ENCODE measurements around the gene TPH2.

Gene TPH2

DNA sequence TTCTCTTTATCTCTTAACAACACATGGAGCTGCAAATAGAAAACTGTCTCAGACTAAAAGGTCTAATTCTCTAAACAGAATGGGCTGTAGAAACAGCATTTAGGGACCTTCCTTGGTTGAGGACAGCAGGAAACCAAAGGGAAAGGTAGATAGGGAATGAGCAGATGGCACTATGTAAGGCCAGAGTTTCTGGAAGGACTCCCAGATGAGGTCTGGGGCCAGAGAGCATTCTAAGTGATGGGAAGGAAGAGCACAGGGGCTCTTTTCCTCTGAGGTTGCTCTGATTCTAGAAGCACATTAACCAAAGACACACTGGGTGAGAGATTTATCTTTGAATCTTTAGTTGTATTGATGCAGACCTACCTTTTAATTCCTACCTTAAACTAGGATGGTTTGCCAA is 79.4 kb downstream of the TPH2 start:
- Histone ChIP-seq H4K91ac (ENCODE audit: low read length) (no peak overlapping the region), H3K27ac (ENCODE audit: low read length, poor library complexity, severe bottlenecking) (no peak overlapping the region), H3K27me3 (ENCODE audit: control insufficient read depth in 1 of 2, insufficient read depth in 1 of 2, low read length in 2 of 2) (peaks cover 0 to 8% of the 10 kb centered on the region in 2 experiments), H3K9me3 (ENCODE audit: control insufficient read depth, low read length) (no peaks in the 10 kb centered on the region), H2BK5ac (ENCODE audit: low read depth, low read length, poor library complexity, severe bottlenecking) (no peak overlapping the region), H3K23ac (ENCODE audit: low read length in 2 of 2) (no peak overlapping the region), H2BK15ac (ENCODE audit: low read depth, poor library complexity, severe bottlenecking) (no peak overlapping the region), H3K18ac (ENCODE audit: low read depth in 1 of 2, low read length in 2 of 2) (no peak overlapping the region), H3K9ac (ENCODE audit: low read length) (no peak overlapping the region), H3K4me2 (ENCODE audit: low read length, poor library complexity, severe bottlenecking) (no peak overlapping the region), H2AK5ac (ENCODE audit: low read length, severe bottlenecking) (no peak overlapping the region), H3K4me3 (ENCODE audit: insufficient read depth in 1 of 2, low read depth in 1 of 2, low read length in 2 of 2) (no peak overlapping the region), H2AFZ (ENCODE audit: low read depth, low read length) (no peak overlapping the region), H2BK120ac (ENCODE audit: low read depth, low read length) (no peak overlapping the region), H4K8ac (ENCODE audit: low read length) (no peak overlapping the region), H3K36me3 (ENCODE audit: control insufficient read depth in 1 of 2, insufficient read depth in 2 of 2, low read depth in 1 of 2, low read length in 2 of 2) (no peaks in the 10 kb centered on the region), H3K79me1 (replicated peaks; ENCODE audit: low read length, poor library complexity, severe bottlenecking) (no peaks in the 10 kb centered on the region), H3K14ac (ENCODE audit: low read length in 2 of 2) (no peak overlapping the region), H3K4me1 (ENCODE audit: control insufficient read depth, insufficient read depth, low read depth, low read length) (no peaks in the 10 kb centered on the region), H2BK12ac (ENCODE audit: low read length in 2 of 2) (no peak overlapping the region), H3K4ac (ENCODE audit: low read depth in 1 of 2, low read length in 2 of 2) (no peak overlapping the region)
- no peak for DNase-seq

DNA sequence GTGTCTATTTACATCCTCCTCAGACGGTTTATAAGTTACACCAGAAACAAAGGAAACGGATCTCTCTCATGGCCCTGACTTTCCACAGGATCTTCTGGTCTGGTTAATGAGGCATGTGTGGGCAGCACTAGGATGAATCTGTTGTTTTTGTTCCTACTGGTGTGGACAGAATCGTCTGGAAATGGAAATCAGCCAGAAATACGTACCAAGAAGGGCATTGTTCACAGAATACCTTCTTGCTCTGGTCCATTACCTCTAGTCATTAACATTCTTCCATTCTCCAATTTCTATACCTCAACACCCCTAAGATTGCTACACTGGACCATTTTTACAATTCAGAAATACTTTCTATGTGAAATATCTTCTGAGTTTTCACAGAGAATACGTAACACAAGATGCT is 86.0 kb downstream of the TPH2 start:
- no peak overlapping the region for H3K4me2 ChIP-seq (ENCODE audit: low read length, poor library complexity, severe bottlenecking)
- H3K79me1 ChIP-seq (replicated peaks; ENCODE audit: low read length, poor library complexity, severe bottlenecking): no peaks in the 10 kb centered on the region
- H2BK120ac ChIP-seq (ENCODE audit: low read depth, low read length): no peak overlapping the region
- H2AFZ ChIP-seq (ENCODE audit: low read depth, low read length): no peak overlapping the region
- H2AK5ac ChIP-seq (ENCODE audit: low read length, severe bottlenecking): no peak overlapping the region
- WGBS: 81% methylated on average over 5 of the region's 5 CpGs
- no peak overlapping the region for H2BK5ac ChIP-seq (ENCODE audit: low read depth, low read length, poor library complexity, severe bottlenecking)
- no peaks in the 10 kb centered on the region for H3K27me3 ChIP-seq (ENCODE audit: control insufficient read depth in 1 of 2, insufficient read depth in 1 of 2, low read length in 2 of 2)
- no peak overlapping the region for H3K18ac ChIP-seq (ENCODE audit: low read depth in 1 of 2, low read length in 2 of 2)
- no peaks in the 10 kb centered on the region for H3K4me1 ChIP-seq (ENCODE audit: control insufficient read depth, insufficient read depth, low read depth, low read length)
- no peak overlapping the region for H4K8ac ChIP-seq (ENCODE audit: low read length)
- no peak overlapping the region for H3K4me3 ChIP-seq (ENCODE audit: insufficient read depth in 1 of 2, low read depth in 1 of 2, low read length in 2 of 2)
- H3K9ac ChIP-seq (ENCODE audit: low read length): no peak overlapping the region
- H3K9me3 ChIP-seq (ENCODE audit: control insufficient read depth, low read length): no peaks in the 10 kb centered on the region
- no peak overlapping the region for H2BK12ac ChIP-seq (ENCODE audit: low read length in 2 of 2)
- H4K91ac ChIP-seq (ENCODE audit: low read length): no peak overlapping the region
- no peaks in the 10 kb centered on the region for H3K36me3 ChIP-seq (ENCODE audit: control insufficient read depth in 1 of 2, insufficient read depth in 2 of 2, low read depth in 1 of 2, low read length in 2 of 2)
- no peak overlapping the region for H3K27ac ChIP-seq (ENCODE audit: low read length, poor library complexity, severe bottlenecking)
- no peak overlapping the region for H3K23ac ChIP-seq (ENCODE audit: low read length in 2 of 2)
- no peak overlapping the region for H2BK15ac ChIP-seq (ENCODE audit: low read depth, poor library complexity, severe bottlenecking)
- no peak overlapping the region for H3K4ac ChIP-seq (ENCODE audit: low read depth in 1 of 2, low read length in 2 of 2)
- no peak overlapping the region for H3K14ac ChIP-seq (ENCODE audit: low read length in 2 of 2)
- no peak for DNase-seq

DNA sequence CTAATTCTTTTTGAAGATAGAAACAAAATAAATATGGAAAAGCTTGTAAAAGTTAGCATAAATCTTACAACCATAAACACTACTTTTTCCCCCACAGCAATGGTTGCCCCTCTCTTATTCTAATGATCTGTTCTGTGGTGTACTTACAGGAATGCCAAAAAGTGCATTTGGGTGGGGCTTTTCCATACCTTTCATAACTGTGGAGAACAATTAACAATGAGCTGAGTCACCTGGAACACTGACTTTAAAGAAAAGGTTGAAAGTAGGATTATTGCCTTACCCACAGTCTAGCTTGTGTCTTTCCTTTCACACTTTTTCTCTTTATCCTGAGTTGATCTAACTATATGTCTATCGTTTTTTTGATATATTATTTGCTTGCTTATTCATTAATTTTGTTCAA is 86.9 kb downstream of the TPH2 start:
- no peak overlapping the region for H2BK5ac ChIP-seq (ENCODE audit: low read depth, low read length, poor library complexity, severe bottlenecking)
- no peak overlapping the region for H4K8ac ChIP-seq (ENCODE audit: low read length)
- no peak for DNase-seq
- H3K14ac ChIP-seq (ENCODE audit: low read length in 2 of 2): no peak overlapping the region
- no peak overlapping the region for H2AK5ac ChIP-seq (ENCODE audit: low read length, severe bottlenecking)
- H3K4me1 ChIP-seq (ENCODE audit: control insufficient read depth, insufficient read depth, low read depth, low read length): no peaks in the 10 kb centered on the region
- no peak overlapping the region for H2BK12ac ChIP-seq (ENCODE audit: low read length in 2 of 2)
- no peaks in the 10 kb centered on the region for H3K79me1 ChIP-seq (replicated peaks; ENCODE audit: low read length, poor library complexity, severe bottlenecking)
- H3K27ac ChIP-seq (ENCODE audit: low read length, poor library complexity, severe bottlenecking): no peak overlapping the region
- H3K4me2 ChIP-seq (ENCODE audit: low read length, poor library complexity, severe bottlenecking): no peak overlapping the region
- no peak overlapping the region for H3K23ac ChIP-seq (ENCODE audit: low read length in 2 of 2)
- H4K91ac ChIP-seq (ENCODE audit: low read length): no peak overlapping the region
- no peak overlapping the region for H2BK15ac ChIP-seq (ENCODE audit: low read depth, poor library complexity, severe bottlenecking)
- H3K18ac ChIP-seq (ENCODE audit: low read depth in 1 of 2, low read length in 2 of 2): no peak overlapping the region
- H3K36me3 ChIP-seq (ENCODE audit: control insufficient read depth in 1 of 2, insufficient read depth in 2 of 2, low read depth in 1 of 2, low read length in 2 of 2): no peaks in the 10 kb centered on the region
- H3K9me3 ChIP-seq (ENCODE audit: control insufficient read depth, low read length): no peaks in the 10 kb centered on the region
- H2BK120ac ChIP-seq (ENCODE audit: low read depth, low read length): no peak overlapping the region
- no peak overlapping the region for H2AFZ ChIP-seq (ENCODE audit: low read depth, low read length)
- WGBS: no CpG with 5 or more reads among the region's 1 CpG
- H3K27me3 ChIP-seq (ENCODE audit: control insufficient read depth in 1 of 2, insufficient read depth in 1 of 2, low read length in 2 of 2): no peaks in the 10 kb centered on the region
- no peak overlapping the region for H3K9ac ChIP-seq (ENCODE audit: low read length)
- H3K4me3 ChIP-seq (ENCODE audit: insufficient read depth in 1 of 2, low read depth in 1 of 2, low read length in 2 of 2): no peak overlapping the region
- no peak overlapping the region for H3K4ac ChIP-seq (ENCODE audit: low read depth in 1 of 2, low read length in 2 of 2)

DNA sequence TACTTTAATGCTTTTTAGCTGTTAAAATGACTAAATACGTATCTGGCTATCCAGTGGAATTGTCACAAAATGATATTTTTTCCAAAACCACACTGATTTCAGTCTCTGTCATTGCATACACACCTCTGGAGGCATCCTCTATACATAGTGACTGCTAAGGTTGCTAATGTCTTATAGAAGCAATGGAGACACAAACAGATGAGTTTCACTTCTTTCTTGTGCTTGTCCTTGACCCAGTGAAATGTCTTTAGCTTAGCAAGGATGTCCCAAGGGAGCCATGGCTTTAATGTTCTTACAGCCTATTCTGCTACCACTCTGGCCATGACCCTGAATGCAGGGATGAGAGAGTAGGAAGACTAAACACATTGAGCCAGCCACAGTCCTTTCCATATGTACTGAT is 90.3 kb downstream of the TPH2 start:
- Histone ChIP-seq H3K18ac (ENCODE audit: low read depth in 1 of 2, low read length in 2 of 2) (no peak overlapping the region), H3K4ac (ENCODE audit: low read depth in 1 of 2, low read length in 2 of 2) (no peak overlapping the region), H4K91ac (ENCODE audit: low read length) (no peak overlapping the region), H2BK15ac (ENCODE audit: low read depth, poor library complexity, severe bottlenecking) (no peak overlapping the region), H4K8ac (ENCODE audit: low read length) (no peak overlapping the region), H3K9ac (ENCODE audit: low read length) (no peak overlapping the region), H2AFZ (ENCODE audit: low read depth, low read length) (no peak overlapping the region), H2AK5ac (ENCODE audit: low read length, severe bottlenecking) (no peak overlapping the region), H3K14ac (ENCODE audit: low read length in 2 of 2) (no peak overlapping the region), H2BK5ac (ENCODE audit: low read depth, low read length, poor library complexity, severe bottlenecking) (no peak overlapping the region), H3K27ac (ENCODE audit: low read length, poor library complexity, severe bottlenecking) (no peak overlapping the region), H3K4me2 (ENCODE audit: low read length, poor library complexity, severe bottlenecking) (no peak overlapping the region), H3K79me1 (replicated peaks; ENCODE audit: low read length, poor library complexity, severe bottlenecking) (no peaks in the 10 kb centered on the region), H2BK12ac (ENCODE audit: low read length in 2 of 2) (no peak overlapping the region), H2BK120ac (ENCODE audit: low read depth, low read length) (no peak overlapping the region), H3K23ac (ENCODE audit: low read length in 2 of 2) (no peak overlapping the region), H3K36me3 (ENCODE audit: control insufficient read depth in 1 of 2, insufficient read depth in 2 of 2, low read depth in 1 of 2, low read length in 2 of 2) (no peaks in the 10 kb centered on the region), H3K27me3 (ENCODE audit: control insufficient read depth in 1 of 2, insufficient read depth in 1 of 2, low read length in 2 of 2) (no peaks in the 10 kb centered on the region), H3K4me1 (ENCODE audit: control insufficient read depth, insufficient read depth, low read depth, low read length) (no peaks in the 10 kb centered on the region), H3K9me3 (ENCODE audit: control insufficient read depth, low read length) (no peaks in the 10 kb centered on the region), H3K4me3 (ENCODE audit: insufficient read depth in 1 of 2, low read depth in 1 of 2, low read length in 2 of 2) (no peak overlapping the region)
- 80% methylated on average over 1 of the region's 1 CpG for WGBS
- DNase-seq: no peak

Measured in mesenchymal stem cell (in vitro differentiated cells and primary cell).